Keratinocyte (primary cell): ENCODE measurements around the gene HJV. TPM values are rescaled to one million over a fixed set of nuclear protein-coding genes. Genes with fewer than 3 reads are reported as not detected.

Source experiments
- DNase-seq: peaks from one replicate; pipeline ENCODE4 v3.0.0-alpha.2; 2011; ENCODE audit warnings: low read depth, missing footprints, low spot score
- FAIRE-seq: peaks from 2 replicates; lab custom pipeline; 2011; peaks lifted over from hg19 to GRCh38; lab: Jason Lieb, UNC
- H2AFZ ChIP-seq: 2 replicates; pipeline ENCODE4 v1.6.0; 2012; ENCODE audit warnings: low read length, control low read depth, inconsistent platforms; ENCODE audit not compliant: control insufficient read depth
- H3K27ac ChIP-seq: 2 replicates; pipeline ENCODE4 v1.5.1; 2011; ENCODE audit warnings: low read length; ENCODE audit not compliant: control insufficient read depth, insufficient read depth
- H3K27me3 ChIP-seq: 3 replicates; pipeline ENCODE4 v1.6.0; 2011; ENCODE audit warnings: low read length; ENCODE audit not compliant: control insufficient read depth, insufficient read depth; ENCODE audit errors: extremely low read depth
- H3K36me3 ChIP-seq, 2 experiments: 2 replicates in 1 of 2; 3 replicates in 1 of 2; pipeline ENCODE4 v1.5.1; 2011; ENCODE audit warnings: low read length in 2 of 2, mild to moderate bottlenecking in 1 of 2; ENCODE audit not compliant: control insufficient read depth in 2 of 2, insufficient read depth in 2 of 2; ENCODE audit errors: extremely low read depth in 1 of 2
- H3K4me1 ChIP-seq: 3 replicates; pipeline ENCODE4 v1.5.1; 2011; ENCODE audit warnings: low read length; ENCODE audit not compliant: control insufficient read depth, insufficient read depth; ENCODE audit errors: extremely low read depth
- H3K4me2 ChIP-seq: 3 replicates; pipeline ENCODE4 v1.6.0; 2011; ENCODE audit warnings: low read depth, low read length; ENCODE audit not compliant: control insufficient read depth, insufficient read depth; ENCODE audit errors: extremely low read depth
- H3K4me3 ChIP-seq, 3 experiments: fragments of 200-600 bp in 1 of 3; sonication (generic) in 1 of 3; 2 replicates in 2 of 3; 3 replicates in 1 of 3; pipeline ENCODE4 v1.5.1; 2011 to 2016; ENCODE audit warnings: low read length in 3 of 3, mild to moderate bottlenecking in 3 of 3, control low read depth in 2 of 3, inconsistent platforms in 1 of 3, low read depth in 1 of 3, mixed read lengths in 1 of 3, mixed run types in 1 of 3, moderate library complexity in 1 of 3; ENCODE audit not compliant: control insufficient read depth in 2 of 3, insufficient read depth in 2 of 3; ENCODE audit errors: extremely low read depth in 1 of 3
- H3K79me2 ChIP-seq: 2 replicates; pipeline ENCODE4 v1.6.0; 2012; ENCODE audit warnings: low read length; ENCODE audit not compliant: control insufficient read depth, insufficient read depth
- H3K9ac ChIP-seq: 3 replicates; pipeline ENCODE4 v1.6.0; 2011; ENCODE audit warnings: low read length; ENCODE audit not compliant: control insufficient read depth, insufficient read depth; ENCODE audit errors: extremely low read depth
- H3K9me1 ChIP-seq: 3 replicates; pipeline ENCODE4 v1.6.0; 2011; ENCODE audit warnings: low read length; ENCODE audit not compliant: control insufficient read depth, insufficient read depth; ENCODE audit errors: extremely low read depth
- H3K9me3 ChIP-seq: 2 replicates; pipeline ENCODE4 v1.5.1; 2012; ENCODE audit warnings: low read depth, low read length; ENCODE audit not compliant: control insufficient read depth
- H4K20me1 ChIP-seq: 3 replicates; pipeline ENCODE4 v1.6.0; 2011; ENCODE audit warnings: low read length; ENCODE audit not compliant: control insufficient read depth, insufficient read depth; ENCODE audit errors: extremely low read depth
- CTCF ChIP-seq, 3 experiments: IDR thresholded peaks in 1 of 3; conservative IDR thresholded peaks in 1 of 3; optimal IDR thresholded peaks in 1 of 3; 2 replicates in 2 of 3; 3 replicates in 1 of 3; pipeline versions ENCODE3 to v1.5.1; 2011; ENCODE audit warnings: low read length in 3 of 3, mild to moderate bottlenecking in 3 of 3, moderate library complexity in 2 of 3, control low read depth in 1 of 3, inconsistent platforms in 1 of 3; ENCODE audit not compliant: insufficient read depth in 2 of 3; ENCODE audit errors: extremely low read depth in 1 of 3
- EZH2 ChIP-seq: IDR thresholded peaks from one replicate; pipeline ENCODE4 v1.6.1; 2012; ENCODE audit warnings: inconsistent platforms, mild to moderate bottlenecking, low read length, moderate library complexity
- dilution Hi-C: fragments of 300-500 bp; cut with MboI; formaldehyde crosslinking; loops from one replicate; pipeline ENCODE4 v1.7.0; 2020; ENCODE audit warnings: low sequenced_read_pairs; ENCODE audit not compliant: extremely low pct_ligation_motif_present
- polyA plus RNA-seq, 5 experiments: library from polyadenylated mRNA; depleted of rRNA in 3 of 5; stranded (reverse) in 3 of 5; stranded (forward) in 1 of 5; unstranded in 1 of 5; fragments of >200 nt; gene quantifications; 1 replicate in 1 of 5; 2 replicates in 3 of 5; 3 replicates in 1 of 5; pipeline versions ENCODE4 v1.2.1 to v1.2.3, GENCODE V29; 2011 to 2012; ENCODE audit warnings: missing spikeins in 2 of 5, low read depth in 1 of 5, low replicate concordance in 1 of 5

Gene HJV
- polyA plus RNA-seq, 1 donor (not counting 4 experiments of a cell fraction or from before 2014, with no cell fraction given) = not detected

- TF ChIP-seq CTCF (optimal IDR thresholded peaks at IDR 0.05 in 1 of 3, IDR thresholded peaks at IDR 0.05 in 1 of 3, conservative IDR thresholded peaks at IDR 0.05 in 1 of 3; ENCODE audit: extremely low read depth in 1 of 3, insufficient read depth in 2 of 3, low read length in 3 of 3) (no peak), EZH2 (no peak)
- Histone ChIP-seq H2AFZ (peak overlapping the region; percentile 35), H3K9ac (no peak overlapping the region), H3K27me3 (no peaks in the 10 kb centered on the region), H3K4me2 (peak overlapping the region; percentile 69), H3K36me3 (no peaks in the 10 kb centered on the region), H3K4me1 (peaks cover 43% of the 10 kb centered on the region), H4K20me1 (no peaks in the 10 kb centered on the region), H3K27ac (peak overlapping the region; percentile 42), H3K9me1 (no peaks in the 10 kb centered on the region), H3K79me2 (no peaks in the 10 kb centered on the region), H3K4me3 (no peak overlapping the region), H3K9me3 (no peaks in the 10 kb centered on the region)
- FAIRE-seq = no peak
- dilution Hi-C loops = no loop called here
- no peak for DNase-seq
Measured at GRCh38 chr1:145983960-145984830, 37.3 kb downstream of the HJV start.

DNA sequence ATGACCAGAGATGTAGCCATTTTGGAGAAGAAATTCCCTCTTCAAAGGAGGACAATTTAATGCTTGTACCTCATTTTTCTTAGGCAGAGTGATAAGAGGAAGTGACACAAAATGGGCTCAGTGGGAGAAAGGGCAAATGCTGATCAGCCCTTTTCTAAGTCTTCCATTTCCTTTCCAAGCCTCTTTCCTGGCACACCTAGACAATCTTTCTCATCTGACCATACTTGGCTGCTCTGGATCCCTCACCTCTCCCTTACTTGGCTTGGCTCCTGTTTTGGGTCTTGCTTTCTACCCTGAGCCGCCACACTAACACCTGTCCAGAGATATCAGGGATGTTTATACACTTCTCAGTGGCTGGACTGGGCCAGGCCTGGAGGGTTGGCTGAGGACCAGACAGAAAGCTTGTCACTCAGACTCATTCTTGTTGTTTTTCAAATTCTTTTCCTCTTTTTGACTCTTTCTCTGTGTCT lies 38.3 kb downstream of the HJV start:
- H3K9me3 ChIP-seq = no peaks in the 10 kb centered on the region
- H3K27me3 ChIP-seq = no peaks in the 10 kb centered on the region
- H3K4me3 ChIP-seq = no peak overlapping the region
- H3K36me3 ChIP-seq = no peaks in the 10 kb centered on the region
- FAIRE-seq (no peak), DNase-seq (no peak)
- no peak overlapping the region for H3K4me2 ChIP-seq
- H2AFZ ChIP-seq = peak overlapping the region; percentile 45
- peaks cover 52% of the 10 kb centered on the region for H3K4me1 ChIP-seq
- H3K27ac ChIP-seq = no peak overlapping the region
- no peaks in the 10 kb centered on the region for H4K20me1 ChIP-seq
- no peak overlapping the region for H3K9ac ChIP-seq
- no peak for TF ChIP-seq EZH2
- TF ChIP-seq CTCF (optimal IDR thresholded peaks at IDR 0.05 in 1 of 3, IDR thresholded peaks at IDR 0.05 in 1 of 3, conservative IDR thresholded peaks at IDR 0.05 in 1 of 3; ENCODE audit: extremely low read depth in 1 of 3, insufficient read depth in 2 of 3, low read length in 3 of 3) = no peak
- dilution Hi-C loops = no loop called here
- no peaks in the 10 kb centered on the region for H3K9me1 ChIP-seq
- H3K79me2 ChIP-seq = no peaks in the 10 kb centered on the region
